CD14-positive monocyte (primary cell): ENCODE results near the gene TMEFF2. TPM values are rescaled to one million over a fixed set of nuclear protein-coding genes. Genes with fewer than 3 reads are reported as not detected.

Source experiments
- DNase-seq, 3 donors: peaks; one replicate each; pipeline ENCODE4 v3.0.0-alpha.2; 2011 to 2022
- H2AFZ ChIP-seq: 2 replicates; pipeline ENCODE4 v1.6.0; 2012; ENCODE audit warnings: mild to moderate bottlenecking, low read depth, low read length, inconsistent platforms; ENCODE audit not compliant: insufficient read depth, poor library complexity, severe bottlenecking
- H3K27ac ChIP-seq, 2 donors: 1 replicate in 1 of 2; 2 replicates in 1 of 2; pipeline ENCODE4 v1.5.1; 2012 to 2013; ENCODE audit warnings: low read length in 2 of 2, control low read depth in 1 of 2, inconsistent platforms in 1 of 2, low read depth in 1 of 2, mild to moderate bottlenecking in 1 of 2
- H3K27me3 ChIP-seq, 2 donors: one replicate each; pipeline versions ENCODE4 v1.6.0 to v1.6.1; 2011 to 2013; ENCODE audit warnings: low read length in 2 of 2; ENCODE audit not compliant: control insufficient read depth in 2 of 2, insufficient read depth in 2 of 2
- H3K36me3 ChIP-seq, 2 donors: replicated peaks in 1 of 2; 1 replicate in 1 of 2; 2 replicates in 1 of 2; pipeline versions ENCODE4 v1.5.1 to v1.6.1; 2012 to 2013; ENCODE audit warnings: low read length in 2 of 2, control low read depth in 1 of 2, inconsistent platforms in 1 of 2, mild to moderate bottlenecking in 1 of 2; ENCODE audit not compliant: insufficient read depth in 2 of 2, control insufficient read depth in 1 of 2
- H3K4me1 ChIP-seq, 2 donors: 1 replicate in 1 of 2; 2 replicates in 1 of 2; pipeline versions ENCODE4 v1.5.1 to v1.6.1; 2012 to 2013; ENCODE audit warnings: low read length in 2 of 2, control low read depth in 1 of 2, inconsistent platforms in 1 of 2, mild to moderate bottlenecking in 1 of 2, moderate library complexity in 1 of 2; ENCODE audit not compliant: insufficient read depth in 2 of 2, control insufficient read depth in 1 of 2
- H3K4me2 ChIP-seq: replicated peaks from 2 replicates; pipeline ENCODE3; 2012; ENCODE audit warnings: low read length, moderate library complexity, mild to moderate bottlenecking; ENCODE audit not compliant: poor library complexity, severe bottlenecking; ENCODE audit errors: extremely low read depth
- H3K4me3 ChIP-seq, 3 experiments: fragments of 200-600 bp in 1 of 3; sonication (generic) in 1 of 3; replicated peaks in 1 of 3; 1 replicate in 2 of 3; 2 replicates in 1 of 3; pipeline ENCODE4 v1.5.1; 2011 to 2013; ENCODE audit warnings: low read length in 3 of 3, mild to moderate bottlenecking in 3 of 3, control low read depth in 2 of 3, low read depth in 2 of 3, inconsistent platforms in 1 of 3, moderate library complexity in 1 of 3
- H3K79me2 ChIP-seq: 2 replicates; pipeline ENCODE4 v1.6.0; 2012; ENCODE audit warnings: mild to moderate bottlenecking, control low read depth, inconsistent platforms, low read length, moderate library complexity; ENCODE audit not compliant: insufficient read depth
- H3K9ac ChIP-seq: 2 replicates; pipeline ENCODE4 v1.6.0; 2017; ENCODE audit warnings: low read length, mild to moderate bottlenecking; ENCODE audit not compliant: insufficient read depth, poor library complexity, severe bottlenecking
- H3K9me3 ChIP-seq, 2 donors: replicated peaks in 1 of 2; 1 replicate in 1 of 2; 2 replicates in 1 of 2; pipeline versions ENCODE4 v1.5.1 to v1.6.1; 2012 to 2013; ENCODE audit warnings: low read length in 2 of 2, control low read depth in 1 of 2; ENCODE audit not compliant: control insufficient read depth in 1 of 2, insufficient read depth in 1 of 2
- H4K20me1 ChIP-seq: 2 replicates; pipeline ENCODE4 v1.6.0; 2012; ENCODE audit warnings: mild to moderate bottlenecking, low read length, control low read depth, moderate library complexity; ENCODE audit not compliant: insufficient read depth
- H3K27ac Mint-ChIP-seq, 7 donors: one replicate each; pipeline ENCODE4 v1.8.0; 2020; ENCODE audit warnings: mild to moderate bottlenecking in 7 of 7, mixed read lengths in 7 of 7, moderate library complexity in 6 of 7, inconsistent platforms in 2 of 7
- H3K27me3 Mint-ChIP-seq, 3 donors: one replicate each; pipeline ENCODE4 v1.8.0; 2021 to 2022; ENCODE audit warnings: low read depth in 3 of 3, mild to moderate bottlenecking in 3 of 3, mixed read lengths in 3 of 3, moderate library complexity in 3 of 3, inconsistent platforms in 1 of 3
- H3K36me3 Mint-ChIP-seq, 2 donors: one replicate each; pipeline ENCODE4 v1.8.0; 2020; ENCODE audit warnings: mixed read lengths in 2 of 2, inconsistent platforms in 1 of 2, mild to moderate bottlenecking in 1 of 2
- H3K4me1 Mint-ChIP-seq: one replicate; pipeline ENCODE4 v1.8.0; 2020; ENCODE audit warnings: mild to moderate bottlenecking, mixed read lengths
- H3K4me3 Mint-ChIP-seq, 2 donors: one replicate each; pipeline ENCODE4 v1.8.0; 2020; ENCODE audit warnings: mild to moderate bottlenecking in 2 of 2, mixed read lengths in 2 of 2, moderate library complexity in 1 of 2
- H3K9me3 Mint-ChIP-seq, 7 donors: one replicate each; pipeline ENCODE4 v1.8.0; 2020 to 2022; ENCODE audit warnings: mixed read lengths in 7 of 7, mild to moderate bottlenecking in 6 of 7, moderate library complexity in 6 of 7, inconsistent platforms in 2 of 7
- WGBS: methylation state at CpG from one replicate; pipeline ENCODE4 v1.1.5; 2013; ENCODE audit warnings: missing lambda C conversion rate; ENCODE audit not compliant: insufficient coverage; 5-methylcytosine and 5-hydroxymethylcytosine counted together
- intact Hi-C, 2 donors: fragments of 100-400 bp; cut with micrococcal nuclease; formaldehyde crosslinking; loops; one replicate each; pipeline versions ENCODE4 v1.15.0 to v1.15.1; 2023
- polyA plus RNA-seq, 3 donors: library from polyadenylated mRNA; depleted of rRNA in 1 of 3; unstranded in 2 of 3; stranded (reverse) in 1 of 3; fragments of 300-500 nt in 2 of 3; fragments of >200 nt in 1 of 3; fragmentation: Illumina TruSeq in 2 of 3; gene quantifications; 1 replicate in 2 of 3; 2 replicates in 1 of 3; pipeline ENCODE4 v1.2.3, GENCODE V29; 2012 to 2021
- TF ChIP-seq, protein P1 (sequence below): fragments of 200-600 bp; IDR thresholded peaks from one replicate; pipeline ENCODE4 v1.8.0; 2022; ENCODE audit warnings: antibody characterized with exemption, mild to moderate bottlenecking

The TMEFF2 gene
- polyA plus RNA-seq, 3 donors: not detected

GRCh38 chr2:191920502-191920901 lies 274.2 kb downstream of the TMEFF2 start:
- Histone ChIP-seq H2AFZ (no peak overlapping the region), H3K4me1 (no peaks in the 10 kb centered on the region), H3K27ac (no peak overlapping the region), H3K27me3 (no peaks in the 10 kb centered on the region), H3K9ac (no peak overlapping the region), H4K20me1 (no peaks in the 10 kb centered on the region), H3K4me3 (no peak overlapping the region), H3K4me2 (no peak overlapping the region), H3K9me3 (peaks cover 0 to 12% of the 10 kb centered on the region in 2 donors), H3K36me3 (no peaks in the 10 kb centered on the region), H3K79me2 (no peaks in the 10 kb centered on the region)
- peaks cover 1% of the 10 kb centered on the region for H3K4me1 Mint-ChIP-seq
- H3K4me3 Mint-ChIP-seq: no peak overlapping the region
- no peak overlapping the region for H3K27ac Mint-ChIP-seq
- WGBS: 100% methylated on average over 1 of the region's 2 CpGs
- H3K9me3 Mint-ChIP-seq: peaks cover 5 to 10% (median 6%) of the 10 kb centered on the region in 7 donors
- no peak for DNase-seq
- TF ChIP-seq, protein P1, sequence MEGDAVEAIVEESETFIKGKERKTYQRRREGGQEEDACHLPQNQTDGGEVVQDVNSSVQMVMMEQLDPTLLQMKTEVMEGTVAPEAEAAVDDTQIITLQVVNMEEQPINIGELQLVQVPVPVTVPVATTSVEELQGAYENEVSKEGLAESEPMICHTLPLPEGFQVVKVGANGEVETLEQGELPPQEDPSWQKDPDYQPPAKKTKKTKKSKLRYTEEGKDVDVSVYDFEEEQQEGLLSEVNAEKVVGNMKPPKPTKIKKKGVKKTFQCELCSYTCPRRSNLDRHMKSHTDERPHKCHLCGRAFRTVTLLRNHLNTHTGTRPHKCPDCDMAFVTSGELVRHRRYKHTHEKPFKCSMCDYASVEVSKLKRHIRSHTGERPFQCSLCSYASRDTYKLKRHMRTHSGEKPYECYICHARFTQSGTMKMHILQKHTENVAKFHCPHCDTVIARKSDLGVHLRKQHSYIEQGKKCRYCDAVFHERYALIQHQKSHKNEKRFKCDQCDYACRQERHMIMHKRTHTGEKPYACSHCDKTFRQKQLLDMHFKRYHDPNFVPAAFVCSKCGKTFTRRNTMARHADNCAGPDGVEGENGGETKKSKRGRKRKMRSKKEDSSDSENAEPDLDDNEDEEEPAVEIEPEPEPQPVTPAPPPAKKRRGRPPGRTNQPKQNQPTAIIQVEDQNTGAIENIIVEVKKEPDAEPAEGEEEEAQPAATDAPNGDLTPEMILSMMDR: no peak
- peaks cover 0 to 2% (median 0%) of the 10 kb centered on the region in 3 donors for H3K27me3 Mint-ChIP-seq
- intact Hi-C loops: no loop called here
- no peaks in the 10 kb centered on the region for H3K36me3 Mint-ChIP-seq

GRCh38 chr2:191917967-191918651 lies 276.6 kb downstream of the TMEFF2 start:
- Histone ChIP-seq H3K4me1 (no peaks in the 10 kb centered on the region), H3K79me2 (no peaks in the 10 kb centered on the region), H3K36me3 (no peaks in the 10 kb centered on the region), H2AFZ (no peak overlapping the region), H3K27me3 (no peaks in the 10 kb centered on the region), H3K27ac (no peak overlapping the region), H3K9ac (no peak overlapping the region), H3K4me3 (no peak overlapping the region), H3K4me2 (no peak overlapping the region), H3K9me3 (peaks cover 0 to 12% of the 10 kb centered on the region in 2 donors), H4K20me1 (no peaks in the 10 kb centered on the region)
- H3K4me1 Mint-ChIP-seq: peaks cover 1% of the 10 kb centered on the region
- H3K36me3 Mint-ChIP-seq: no peaks in the 10 kb centered on the region
- H3K27ac Mint-ChIP-seq: no peak overlapping the region
- peaks cover 0 to 2% (median 0%) of the 10 kb centered on the region in 3 donors for H3K27me3 Mint-ChIP-seq
- no peak overlapping the region for H3K4me3 Mint-ChIP-seq
- TF ChIP-seq, protein P1: no peak
- WGBS: 94% methylated on average over 8 of the region's 9 CpGs
- intact Hi-C loops: no loop called here
- DNase-seq: no peak
- peaks cover 5 to 10% (median 6%) of the 10 kb centered on the region in 7 donors for H3K9me3 Mint-ChIP-seq
